ENCODE data around the gene BRSK1.

Gene BRSK1

DNA sequence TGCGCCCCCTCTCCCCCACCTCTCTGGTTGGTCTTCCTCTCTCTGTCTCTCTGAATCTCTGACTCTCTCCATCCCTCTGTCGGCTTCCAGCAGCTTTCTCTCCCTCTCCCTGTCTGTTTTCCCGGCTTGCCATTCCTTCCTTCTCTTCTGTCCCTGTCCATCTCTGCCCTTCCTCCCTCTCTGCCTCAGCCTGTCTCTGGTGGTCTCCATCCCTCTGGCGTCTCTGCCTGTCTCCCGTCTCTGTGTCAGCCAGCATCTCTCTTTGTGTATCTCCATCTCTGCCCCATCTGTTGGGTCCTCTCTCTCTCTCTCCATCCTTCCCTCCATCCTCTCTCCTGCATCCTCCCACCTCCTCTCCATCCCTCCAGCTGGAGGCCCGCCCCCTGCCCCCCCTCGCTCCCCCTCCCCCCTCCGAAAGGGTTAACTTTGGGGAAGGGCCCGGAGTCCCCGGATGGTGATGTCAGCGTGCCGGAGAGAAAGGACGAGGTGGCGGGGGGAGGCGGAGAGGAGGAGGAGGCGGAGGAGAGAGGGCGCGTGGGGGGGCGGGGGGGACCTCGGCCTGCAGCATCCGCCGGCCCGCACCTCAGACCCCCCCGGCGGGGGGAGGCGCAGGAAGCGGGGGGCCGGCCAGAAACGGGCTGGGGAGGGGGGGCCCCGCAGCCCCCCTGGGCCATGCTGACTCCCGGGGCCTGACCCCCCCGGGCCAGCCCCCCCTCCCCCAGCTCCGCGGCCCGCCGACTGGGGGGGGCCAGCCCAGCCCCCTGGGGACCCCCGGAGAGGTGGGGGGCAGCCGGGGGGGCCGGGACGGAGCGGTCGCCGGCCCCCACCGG, at the start of gene BRSK1:
BRSK1 (plus strand) TSS at position 450 of the 830 bp plus-strand sequence. CDS start 446 bp downstream, outside the sequence.
- peak; percentile 51 for DNase-seq (ENCODE audit: low read depth)

DNA sequence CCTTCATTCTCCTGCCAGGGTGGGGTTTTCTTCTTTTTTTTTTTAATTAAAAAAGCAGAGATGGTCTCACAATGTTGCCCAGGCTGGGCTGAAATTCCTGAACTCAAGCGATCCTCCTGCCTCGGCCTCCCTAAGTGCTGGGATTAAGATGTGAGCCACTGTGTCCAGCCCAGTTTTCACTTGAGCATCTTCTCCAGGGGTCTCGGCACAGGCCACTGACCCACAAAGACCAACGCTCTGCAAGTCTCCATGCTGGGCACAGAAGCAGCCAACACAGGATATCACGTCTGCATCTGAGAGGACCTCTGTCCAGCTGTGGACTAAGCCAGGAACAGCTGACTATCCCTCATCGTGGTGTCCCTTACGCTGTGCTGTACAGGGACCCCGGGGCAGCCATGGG, 45.8 kb upstream of the BRSK1 start:
- no peak for DNase-seq (ENCODE audit: low read depth)

DNA sequence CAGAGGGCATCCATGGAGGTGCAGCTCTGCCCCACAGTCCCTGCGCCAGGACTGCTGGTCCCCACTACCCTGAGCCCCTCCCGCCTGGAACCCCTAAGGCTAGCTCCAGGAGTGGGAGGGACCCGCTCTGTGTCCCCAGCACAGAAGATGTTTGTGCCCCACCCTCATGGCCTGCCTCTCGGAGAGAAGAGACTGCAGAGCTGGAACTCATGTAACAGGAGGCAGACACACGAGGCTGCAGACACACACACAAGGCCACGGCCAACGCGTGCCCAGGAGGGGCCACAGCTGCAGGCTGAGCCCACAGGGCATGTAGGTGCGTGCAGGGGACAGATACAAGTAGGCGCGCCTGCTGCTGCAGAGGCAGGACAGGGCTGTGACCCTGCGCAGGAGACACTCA, 44.8 kb upstream of the BRSK1 start:
- DNase-seq (ENCODE audit: low read depth): no peak

DNA sequence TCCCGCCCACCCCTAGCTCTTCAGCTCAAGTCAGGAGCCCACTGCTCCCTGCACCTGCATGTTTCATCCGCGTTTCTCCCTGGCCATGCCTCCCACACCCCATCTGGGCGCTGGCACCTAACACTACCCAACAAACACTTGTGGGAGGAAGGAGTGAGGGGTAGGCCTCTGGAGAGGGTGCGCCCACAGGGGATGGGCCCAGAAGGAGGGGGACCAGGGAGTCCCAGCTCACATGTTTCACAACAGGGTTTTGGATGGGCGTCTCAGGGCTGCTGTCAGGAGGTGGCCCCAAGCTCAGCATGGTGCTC, 43.1 kb upstream of the BRSK1 start:
- no peak for DNase-seq (ENCODE audit: low read depth)

DNA sequence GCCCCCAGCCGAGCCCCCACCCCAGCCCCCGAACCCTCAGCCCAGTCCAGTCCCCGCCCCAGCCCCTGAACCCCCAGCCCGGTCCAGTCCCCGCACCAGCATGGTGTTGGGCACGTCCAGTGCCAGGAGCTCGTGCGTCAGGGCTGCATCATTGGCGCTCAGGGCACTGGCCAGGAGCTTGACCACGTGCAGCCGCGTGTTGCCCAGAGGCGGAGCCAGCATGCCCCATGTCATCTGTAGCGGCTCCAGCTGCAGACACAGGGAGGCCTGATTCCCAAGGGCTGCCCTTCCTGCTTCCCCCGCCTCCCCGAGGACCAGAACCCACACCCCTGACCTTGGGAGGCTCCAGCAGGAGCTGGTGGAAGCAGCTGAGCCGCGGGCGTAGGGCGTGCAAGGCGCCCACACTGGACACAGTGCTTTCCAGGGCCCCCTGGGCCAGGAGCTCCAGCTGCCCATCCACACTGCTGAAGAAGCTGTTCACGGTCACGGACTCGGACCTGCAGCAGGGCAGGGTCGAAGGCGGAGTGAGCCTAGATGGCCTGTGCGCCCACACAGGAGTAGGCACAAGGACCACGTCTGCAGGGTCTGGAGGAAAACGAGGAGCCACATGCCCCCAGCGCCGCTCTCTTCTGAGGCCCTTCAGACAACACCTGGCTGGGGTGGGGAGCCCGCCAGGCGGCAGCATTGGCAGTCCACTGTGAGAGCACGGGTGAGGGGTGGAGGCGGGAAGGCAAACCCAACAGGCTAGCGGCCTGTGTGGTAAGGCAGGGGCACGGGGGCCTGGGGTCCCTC, 42.5 kb upstream of the BRSK1 start:
- no peak for DNase-seq (ENCODE audit: low read depth)

DNA sequence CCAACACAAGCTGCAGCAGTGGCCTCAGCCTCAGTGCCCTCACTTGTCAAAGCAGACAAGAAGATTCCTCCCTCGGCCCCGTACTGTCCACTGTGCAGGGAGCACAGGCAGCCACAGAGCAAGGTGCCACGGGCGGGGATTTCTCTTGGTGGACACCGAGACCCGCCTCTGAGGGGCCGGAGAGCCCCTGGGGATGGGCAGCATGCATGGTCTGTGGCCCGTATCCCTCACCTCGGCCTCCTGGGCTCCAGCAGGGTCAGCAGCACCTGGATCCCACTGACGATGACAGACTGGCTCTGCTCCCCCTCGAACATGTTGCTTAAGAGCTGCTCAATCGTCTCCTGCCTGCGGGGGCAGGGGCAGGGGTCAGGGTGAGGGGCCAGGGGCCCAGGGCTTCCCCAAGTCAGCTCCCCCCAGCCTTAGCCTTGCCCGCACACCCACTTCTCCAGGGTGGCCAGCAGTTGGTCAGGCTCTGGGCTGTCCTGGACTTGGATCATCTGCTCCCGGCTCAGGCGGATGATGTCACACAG, 41.8 kb upstream of the BRSK1 start:
- no peak for DNase-seq (ENCODE audit: low read depth)

DNA sequence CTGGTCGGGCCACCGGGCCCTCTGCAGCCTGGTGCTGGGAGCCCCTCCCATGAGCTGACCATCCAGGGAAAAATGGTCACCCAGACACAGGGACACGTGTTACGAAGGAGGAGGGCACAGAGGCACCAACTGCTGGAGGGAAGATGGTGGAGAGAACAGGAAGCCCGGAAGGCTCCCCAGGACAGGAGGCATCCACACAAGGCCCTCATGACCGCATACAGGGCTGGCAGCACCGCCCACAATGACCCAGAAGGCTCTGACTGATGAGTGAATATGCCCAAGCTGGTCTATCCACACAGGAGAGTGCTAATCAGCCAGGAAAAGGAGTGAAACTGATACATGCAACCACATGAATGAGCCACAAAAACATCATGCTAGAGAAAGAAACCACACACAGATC, 41.3 kb upstream of the BRSK1 start:
- DNase-seq (ENCODE audit: low read depth): no peak

DNA sequence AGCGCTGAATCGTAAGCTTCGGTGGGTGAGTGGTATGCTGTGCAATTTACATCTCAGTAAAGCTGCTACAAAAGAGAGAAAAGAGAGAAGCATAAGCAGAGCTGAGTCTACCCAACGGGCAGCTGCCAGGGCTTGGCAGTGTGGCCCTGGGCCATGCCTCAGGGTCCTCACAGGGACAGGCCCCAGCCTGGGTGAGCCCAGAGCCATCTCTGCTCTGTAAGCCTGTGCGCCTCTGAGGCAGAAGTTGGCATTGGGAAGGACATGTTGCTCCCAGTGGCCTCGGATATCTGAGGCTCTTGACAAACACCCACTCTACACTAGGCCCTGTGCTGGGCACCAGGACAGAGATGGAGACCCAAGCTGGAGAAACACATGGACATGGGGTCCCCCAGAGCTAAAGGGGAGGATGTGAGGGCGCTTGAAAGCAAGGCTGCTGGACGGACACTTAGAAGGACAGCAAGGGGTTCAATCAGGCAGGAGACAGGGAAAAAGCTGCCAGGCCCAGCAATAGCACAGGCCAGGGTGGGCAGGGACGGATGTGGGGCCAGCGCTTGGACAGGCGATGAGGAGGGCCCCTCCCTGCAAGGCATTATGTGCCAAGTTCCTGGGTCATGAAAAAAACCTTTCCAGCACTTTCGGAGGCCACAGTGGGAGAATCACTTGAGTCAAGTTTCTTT, 39.7 kb upstream of the BRSK1 start:
- no peak for DNase-seq (ENCODE audit: low read depth)

DNA sequence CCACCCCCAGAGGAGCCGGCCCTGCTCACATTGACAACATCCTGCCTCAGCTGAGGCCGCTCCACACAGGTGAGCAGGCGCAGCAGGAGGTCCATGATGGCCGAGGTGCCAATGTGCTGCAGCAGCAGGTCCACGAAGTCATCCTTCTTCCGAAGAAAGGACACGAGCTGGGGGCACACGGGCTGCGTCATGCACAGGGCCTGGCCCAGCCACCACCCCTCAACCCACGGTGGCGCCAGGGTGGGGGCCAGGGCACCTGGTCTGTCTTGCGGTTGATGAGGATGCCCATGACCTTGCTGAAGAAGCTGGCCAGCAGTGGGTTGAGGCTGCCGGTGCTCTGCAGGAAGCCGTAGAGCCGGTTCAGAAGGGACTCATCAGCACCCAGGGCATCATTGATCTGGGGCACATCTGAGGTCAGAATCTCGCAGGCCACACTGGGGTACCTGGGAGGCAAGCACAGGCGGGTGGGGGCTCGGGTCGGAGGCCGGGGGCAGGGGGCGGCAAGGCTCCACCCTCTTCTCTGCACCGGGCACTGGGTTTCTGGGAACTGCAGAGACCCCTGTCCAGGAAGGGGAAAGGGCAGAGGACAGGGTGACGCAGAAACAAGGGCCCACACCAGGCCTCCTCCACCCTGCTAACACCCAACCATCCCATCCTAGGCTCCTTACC, 38.4 kb upstream of the BRSK1 start:
- no peak for DNase-seq (ENCODE audit: low read depth)

DNA sequence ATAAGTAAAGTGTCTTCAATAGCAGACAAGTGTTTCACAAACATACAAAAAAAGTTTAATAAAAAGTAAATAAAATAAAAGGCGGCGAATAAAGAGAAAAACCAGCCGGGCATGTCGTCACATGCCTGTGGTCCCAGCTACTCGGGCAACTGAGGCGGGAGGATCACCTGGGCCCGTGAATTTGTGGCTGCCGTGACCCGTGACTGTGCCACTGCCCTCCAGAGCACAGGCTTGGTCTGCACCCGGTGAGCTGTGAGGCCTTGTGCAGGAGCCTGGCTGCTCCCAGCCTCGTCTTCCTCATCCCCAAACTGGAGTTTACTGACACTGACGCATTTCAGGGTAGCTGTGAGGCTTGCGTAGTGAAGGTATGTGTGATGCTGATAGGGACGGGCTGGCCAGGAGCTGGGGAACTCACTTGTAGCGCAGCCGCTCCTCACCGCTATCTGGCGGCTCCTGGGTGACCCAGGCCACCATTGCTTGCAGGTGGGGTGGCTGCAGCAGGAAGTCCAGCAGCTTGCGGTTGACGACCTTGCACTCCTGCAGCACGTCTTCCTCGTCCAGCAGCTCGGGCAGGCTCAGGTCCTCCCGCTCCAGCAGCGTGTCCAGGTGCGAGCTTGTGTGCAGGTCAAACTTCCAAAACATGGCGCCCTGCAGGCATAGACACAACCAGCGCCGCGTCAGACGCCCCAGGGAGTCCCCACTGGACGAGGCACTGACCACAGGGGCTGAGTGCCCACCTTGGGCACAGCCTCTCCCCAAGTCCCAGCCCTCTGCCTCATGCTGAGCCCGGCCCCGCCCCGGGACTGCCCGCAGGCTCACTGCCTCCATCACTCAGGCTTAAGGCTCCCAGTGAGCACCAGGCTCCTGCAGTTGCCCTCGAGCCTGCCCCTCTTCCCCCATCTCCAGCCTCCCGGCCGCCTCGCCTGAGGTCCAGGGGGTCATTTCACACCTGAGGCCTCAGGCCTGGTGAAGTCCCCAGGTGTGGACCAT, 37.0 kb upstream of the BRSK1 start:
- no peak for DNase-seq (ENCODE audit: low read depth)

DNA sequence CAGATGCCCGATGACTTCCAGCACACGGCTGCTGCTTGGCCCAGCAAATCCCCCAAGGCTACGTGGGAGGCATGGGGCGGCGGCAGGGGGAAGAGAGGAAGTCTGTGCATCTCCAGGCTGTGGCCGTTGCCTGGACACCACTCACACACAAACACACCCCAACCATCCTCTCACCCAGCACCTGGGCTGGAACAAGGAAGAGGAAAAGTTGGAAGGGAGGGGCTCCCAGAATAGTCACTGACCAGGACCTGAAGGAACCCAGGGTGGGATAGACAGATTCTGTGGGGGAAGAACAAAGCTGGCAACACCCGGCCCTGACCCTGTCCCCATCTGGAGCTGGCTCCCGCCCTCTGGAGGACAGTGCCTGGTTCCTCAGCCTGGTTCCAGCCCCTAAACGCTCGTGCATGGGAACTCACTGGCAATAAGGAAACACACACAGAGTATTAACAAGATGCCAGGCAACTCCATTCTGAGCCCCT, 36.1 kb upstream of the BRSK1 start:
- DNase-seq (ENCODE audit: low read depth): no peak

DNA sequence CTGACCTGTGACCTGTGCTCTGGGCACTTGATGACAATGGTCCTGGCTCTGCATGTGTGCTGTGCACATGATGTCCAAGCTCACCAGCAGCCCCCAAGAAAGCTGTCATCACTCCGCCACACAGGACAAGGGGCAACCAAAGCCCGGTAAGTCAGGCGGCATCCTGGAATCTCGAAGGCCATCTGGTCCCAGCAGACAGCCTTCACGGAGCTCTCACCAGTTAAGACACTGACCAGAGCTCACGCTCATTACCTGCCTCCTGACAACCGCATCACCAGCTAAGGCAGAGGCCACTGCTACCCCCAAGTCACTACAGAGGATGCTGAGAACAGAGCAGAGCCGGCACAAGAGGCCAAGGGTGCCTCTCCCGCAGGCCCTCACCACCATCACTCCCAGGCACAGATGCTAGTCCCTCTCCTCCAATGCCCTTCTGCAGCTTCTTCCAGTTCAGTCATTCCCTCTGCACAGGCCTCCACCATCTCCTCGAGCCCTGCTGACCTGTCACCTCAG, 35.6 kb upstream of the BRSK1 start:
- no peak for DNase-seq (ENCODE audit: low read depth)

DNA sequence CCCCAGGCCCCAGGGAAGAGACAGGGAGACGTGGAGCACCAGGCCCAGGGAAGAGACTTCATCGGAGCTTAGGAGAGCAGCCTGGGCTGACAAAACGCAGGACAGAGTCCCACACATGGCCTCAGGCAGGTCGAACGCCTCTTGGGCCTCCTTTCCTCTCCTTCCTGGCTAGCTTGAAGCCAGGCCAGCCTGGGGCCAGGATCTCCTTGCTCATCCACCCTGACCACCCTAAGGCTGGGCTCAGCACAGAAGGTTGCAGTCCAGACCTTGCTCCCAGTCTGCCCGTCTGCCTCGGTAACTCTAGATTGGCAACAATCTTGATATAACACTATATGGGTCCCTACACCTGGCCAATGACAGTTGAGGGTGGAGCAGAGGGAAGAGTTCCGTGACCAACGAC, 35.1 kb upstream of the BRSK1 start:
- DNase-seq (ENCODE audit: low read depth): no peak

DNA sequence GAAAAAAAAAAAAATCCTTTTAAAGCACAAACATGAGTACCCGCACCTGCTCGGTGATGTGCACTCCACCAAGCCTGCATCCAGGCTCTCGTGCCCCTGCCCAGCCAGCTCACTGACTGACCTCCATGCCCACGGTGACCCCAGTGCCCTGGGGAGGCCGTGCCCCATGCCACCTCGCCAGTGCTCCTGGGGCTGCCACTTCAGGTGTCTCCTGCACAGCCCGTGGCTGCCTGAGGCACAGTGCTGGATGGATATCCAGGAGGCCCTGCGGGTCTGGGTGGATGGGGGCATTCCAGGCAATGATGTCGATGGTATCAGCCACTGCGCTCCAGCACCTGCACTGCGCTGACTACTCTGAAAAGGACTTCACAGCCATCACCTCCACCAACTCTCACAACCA, 34.0 kb upstream of the BRSK1 start:
- no peak for DNase-seq (ENCODE audit: low read depth)

DNA sequence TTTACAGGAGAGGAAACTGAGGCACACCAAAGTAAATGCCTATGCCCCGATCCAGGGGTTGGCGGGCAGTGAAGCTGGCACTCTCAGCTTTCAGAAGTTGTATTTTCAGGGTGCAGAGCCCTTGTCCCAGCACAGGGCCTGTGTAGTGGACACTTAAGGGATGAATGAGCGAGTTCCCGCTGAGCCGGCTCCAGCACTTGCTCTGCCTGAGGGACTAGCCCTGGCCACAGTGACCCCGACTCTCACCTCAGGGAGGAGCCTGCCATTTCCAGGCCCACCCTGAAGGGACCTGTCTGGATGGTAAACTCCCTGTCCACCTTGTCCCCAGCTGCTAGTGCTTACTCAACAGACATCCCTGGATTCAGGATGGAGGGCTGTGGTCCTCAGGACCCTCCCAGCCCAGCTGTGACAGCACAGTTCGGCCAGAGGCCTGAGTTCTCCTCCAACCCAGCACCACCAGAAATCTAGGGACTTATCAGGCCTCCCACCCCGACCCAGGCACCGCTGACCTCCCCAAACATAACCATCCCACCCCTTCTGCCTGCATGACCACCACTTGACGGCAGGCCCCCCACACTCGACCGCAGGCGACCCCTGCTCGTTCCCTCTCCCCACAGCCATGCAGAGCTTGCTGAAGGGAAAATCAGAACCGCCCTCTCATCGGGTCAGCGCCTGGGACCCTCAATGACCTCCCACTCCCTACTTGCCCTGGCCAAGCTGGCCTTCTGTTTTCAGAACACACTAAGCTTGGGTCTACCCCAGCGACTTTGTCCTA, 33.3 kb upstream of the BRSK1 start:
- no peak for DNase-seq (ENCODE audit: low read depth)

DNA sequence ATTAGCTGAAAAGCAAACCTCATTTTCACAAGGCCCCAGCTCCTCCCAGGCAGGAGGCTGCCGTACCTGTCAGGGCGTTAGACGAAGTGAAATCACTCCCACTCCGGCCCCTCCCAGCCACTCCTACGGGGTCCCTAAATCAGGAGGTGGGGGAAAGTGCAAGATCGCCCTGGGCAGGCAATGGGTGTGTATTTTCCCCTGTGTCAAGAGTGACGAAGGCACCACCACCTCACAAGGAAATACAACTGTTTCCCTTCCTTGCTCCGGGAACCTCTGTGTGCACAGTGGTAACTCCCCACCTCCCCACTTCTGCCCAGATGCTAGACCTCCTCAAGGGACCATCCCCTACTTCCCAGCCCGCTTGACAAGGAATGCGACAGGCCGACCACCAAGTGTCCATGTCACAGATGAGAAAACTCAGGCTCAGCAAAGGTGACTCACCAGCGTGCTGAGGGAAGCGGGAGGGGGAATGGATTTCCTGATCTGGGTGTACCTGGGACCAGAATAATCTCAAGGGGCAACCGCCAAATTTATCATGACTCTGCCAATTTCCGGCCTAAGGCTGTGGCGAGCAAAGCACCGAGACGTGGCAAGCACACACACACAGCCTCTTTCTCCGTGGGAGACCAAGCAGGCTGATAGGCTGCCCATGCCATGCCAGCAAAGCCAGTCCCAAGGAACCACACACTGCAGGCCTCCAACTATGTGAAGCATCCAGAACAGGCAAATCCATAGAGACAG, 32.3 kb upstream of the BRSK1 start:
- peak; percentile 46 for DNase-seq (ENCODE audit: low read depth)

DNA sequence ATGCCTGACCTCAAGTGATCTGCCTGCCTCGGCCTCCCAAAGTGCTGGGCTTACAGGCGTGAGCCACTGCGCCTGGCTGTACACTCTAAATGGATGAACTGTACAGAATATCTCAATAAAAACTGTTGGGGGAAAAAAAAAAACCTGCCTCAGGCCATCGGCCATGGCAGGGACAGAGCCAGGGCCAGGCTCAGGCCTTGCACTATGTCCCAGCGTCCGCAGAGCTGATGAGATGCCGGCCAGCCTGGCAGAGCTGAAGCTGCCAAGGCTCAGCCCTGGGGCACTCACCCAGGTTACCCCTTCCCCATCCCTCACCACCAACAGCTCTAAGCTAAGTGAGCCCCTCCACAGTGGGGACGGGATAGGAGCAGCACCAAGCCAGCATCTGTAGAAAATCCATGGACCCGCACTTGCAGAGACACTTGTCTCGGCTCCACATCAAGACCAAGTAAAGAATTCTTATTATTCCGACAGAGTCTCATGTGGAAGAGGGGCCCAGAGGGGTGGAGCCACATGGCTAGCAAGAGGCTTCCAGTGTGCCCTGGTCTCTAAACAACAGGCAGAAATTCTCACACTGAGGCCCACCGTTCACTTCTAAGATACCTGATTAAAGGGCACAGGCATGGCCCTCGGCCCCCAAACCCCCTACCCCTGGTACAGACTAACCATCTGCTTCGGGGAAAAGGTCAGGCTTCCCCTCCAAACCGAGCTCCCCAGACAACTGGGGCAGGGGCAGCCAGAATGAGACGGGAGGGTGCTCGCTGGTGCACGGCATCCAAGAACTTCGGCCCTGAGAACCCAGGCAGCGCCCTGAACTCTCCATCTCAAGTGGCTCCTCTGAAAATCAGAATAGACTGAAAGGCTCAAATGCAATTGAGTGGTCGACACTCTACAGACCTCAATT, 30.8 kb upstream of the BRSK1 start:
- no peak for DNase-seq (ENCODE audit: low read depth)
